HG03469 (cell line): ENCODE measurements around the gene RAPGEF1.

Experiments
- ATAC-seq: cut with Tn5 transposase; IDR thresholded peaks from one replicate; pipeline ENCODE4 v1.9.1; 2021; ENCODE audit warnings: mild to moderate bottlenecking, moderate library complexity, moderate number of reproducible peaks; ENCODE audit not compliant: unreplicated experiment

The RAPGEF1 gene

GRCh38 chr9:131627648-131628458, 112.0 kb downstream of the RAPGEF1 start:
- no peak for ATAC-seq

- no peak for ATAC-seq
Measured at GRCh38 chr9:131627326-131627647, 112.6 kb downstream of the RAPGEF1 start.

- ATAC-seq: no peak
Measured at GRCh38 chr9:131625790-131626670, 113.8 kb downstream of the RAPGEF1 start.

GRCh38 chr9:131625508-131625787, 114.4 kb downstream of the RAPGEF1 start:
- ATAC-seq: no peak

GRCh38 chr9:131624636-131625507, 115.0 kb downstream of the RAPGEF1 start:
- ATAC-seq: no peak

- ATAC-seq: no peak
Measured at GRCh38 chr9:131623655-131624330, 116.1 kb downstream of the RAPGEF1 start.

GRCh38 chr9:131622523-131622922, 117.4 kb downstream of the RAPGEF1 start:
- no peak for ATAC-seq

GRCh38 chr9:131621551-131622358, 118.1 kb downstream of the RAPGEF1 start:
- no peak for ATAC-seq

GRCh38 chr9:131620764-131621520, 118.9 kb downstream of the RAPGEF1 start:
- ATAC-seq: no peak

GRCh38 chr9:131619680-131620079, 120.2 kb downstream of the RAPGEF1 start:
- ATAC-seq: no peak

- no peak for ATAC-seq
Measured at GRCh38 chr9:131618785-131619184, 121.1 kb downstream of the RAPGEF1 start.

- ATAC-seq: no peak
Measured at GRCh38 chr9:131618071-131618479, 121.8 kb downstream of the RAPGEF1 start.

GRCh38 chr9:131617611-131618010, 122.3 kb downstream of the RAPGEF1 start:
- ATAC-seq: no peak

GRCh38 chr9:131616983-131617604, 122.8 kb downstream of the RAPGEF1 start:
- no peak for ATAC-seq

GRCh38 chr9:131614340-131614915, 125.4 kb downstream of the RAPGEF1 start:
- no peak for ATAC-seq

GRCh38 chr9:131613921-131614320, 126.0 kb downstream of the RAPGEF1 start:
- ATAC-seq: no peak

- no peak for ATAC-seq
Measured at GRCh38 chr9:131612851-131613250, 127.0 kb downstream of the RAPGEF1 start.

GRCh38 chr9:131611586-131612315, 128.1 kb downstream of the RAPGEF1 start:
- ATAC-seq: no peak
